Spinal cord (tissue), 10 donors: ENCODE measurements around the gene SLC38A9. TPM values are rescaled to one million over a fixed set of nuclear protein-coding genes. Genes with fewer than 3 reads are reported as not detected.

Source experiments
- DNase-seq, 6 donors: peaks; one replicate each; pipeline versions ENCODE4 v3.0.0 to v3.0.0-alpha.2; 2013 to 2015; ENCODE audit warnings: low spot score in 6 of 6, low read depth in 4 of 6
- H3K27ac ChIP-seq: one replicate; pipeline ENCODE4 v1.5.1; 2013; ENCODE audit warnings: low read depth, low read length, control low read depth
- H3K27me3 ChIP-seq: one replicate; pipeline ENCODE4 v1.6.1; 2013; ENCODE audit warnings: low read length; ENCODE audit not compliant: control insufficient read depth, insufficient read depth
- H3K36me3 ChIP-seq: one replicate; pipeline ENCODE4 v1.6.1; 2013; ENCODE audit warnings: low read length; ENCODE audit not compliant: control insufficient read depth, insufficient read depth
- H3K4me1 ChIP-seq: one replicate; pipeline ENCODE4 v1.6.1; 2013; ENCODE audit warnings: low read length; ENCODE audit not compliant: control insufficient read depth, insufficient read depth
- H3K4me3 ChIP-seq: one replicate; pipeline ENCODE4 v1.5.1; 2013; ENCODE audit warnings: low read depth, low read length, control low read depth
- H3K9me3 ChIP-seq: one replicate; pipeline ENCODE4 v1.6.1; 2013; ENCODE audit warnings: low read length; ENCODE audit not compliant: control insufficient read depth, insufficient read depth
- WGBS: methylation state at CpG from one replicate; pipeline ENCODE4 v1.1.5; 2013; ENCODE audit warnings: missing lambda C conversion rate; ENCODE audit not compliant: insufficient coverage; 5-methylcytosine and 5-hydroxymethylcytosine counted together
- polyA plus RNA-seq, 2 donors: library from polyadenylated mRNA; unstranded; fragments of 120-200 nt; gene quantifications; one replicate each; pipeline ENCODE4 v1.2.1, GENCODE V29; 2013; ENCODE audit not compliant: insufficient read length in 2 of 2
- total RNA-seq, 2 donors: library from RNA; depleted of rRNA in 1 of 2; stranded (reverse); fragments of 120-200 nt in 1 of 2; fragments of >200 nt in 1 of 2; gene quantifications; one replicate each; pipeline versions ENCODE4 v1.2.3 to v1.2.4, GENCODE V29; 2013 to 2014
- donor health status: healthy.

Gene SLC38A9
- total and polyA plus RNA-seq, 4 donors: 16.8 to 63.7 (median 25.0) TPM

DNA sequence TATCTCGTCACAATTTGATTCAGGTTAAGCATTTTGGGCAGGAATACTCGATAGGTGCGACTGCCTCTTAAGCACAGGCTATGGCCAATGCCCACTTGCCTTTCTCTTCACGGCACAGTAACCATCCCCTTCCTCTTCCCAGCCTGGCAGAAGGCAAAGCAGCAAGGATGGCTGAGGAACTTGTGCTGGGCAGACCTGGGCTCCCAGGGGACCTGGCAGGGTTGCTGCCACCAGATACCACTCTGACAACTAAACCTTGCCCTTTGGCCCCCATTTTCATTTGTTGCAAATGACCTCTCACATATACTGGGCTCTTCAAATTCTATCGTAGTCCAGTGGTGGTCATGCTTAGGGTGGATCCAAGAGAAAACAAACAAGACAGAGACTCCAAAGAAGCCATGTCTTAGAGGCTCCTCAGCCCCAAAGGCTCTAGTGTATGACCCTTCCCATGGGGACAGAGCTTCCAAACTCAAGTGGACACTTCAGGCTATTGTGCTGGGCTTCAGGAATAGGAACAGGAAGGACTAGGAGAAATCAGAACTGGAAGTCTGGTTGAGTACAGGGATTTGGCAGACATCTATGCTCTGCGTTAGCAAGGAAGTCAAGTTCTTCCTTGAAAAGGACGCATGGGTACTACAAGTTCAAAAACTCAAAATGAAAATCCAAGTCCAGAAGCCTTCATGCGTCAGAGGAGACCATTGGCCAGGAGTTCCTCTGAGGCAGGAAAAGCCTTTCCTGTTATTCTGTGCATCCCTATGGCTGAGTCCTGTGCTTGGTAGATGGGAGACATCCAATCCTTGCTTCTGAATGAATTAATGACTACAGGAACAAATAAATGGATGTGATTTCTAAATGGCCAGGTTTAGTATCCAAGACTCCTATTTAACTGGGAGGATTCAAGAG is 112.7 kb downstream of the SLC38A9 start:
- Histone ChIP-seq H3K27ac (peak overlapping the region; percentile 95), H3K4me1 (peaks cover 29% of the 10 kb centered on the region), H3K4me3 (no peak overlapping the region), H3K36me3 (no peaks in the 10 kb centered on the region), H3K27me3 (no peaks in the 10 kb centered on the region), H3K9me3 (no peaks in the 10 kb centered on the region)
- WGBS: 94% methylated on average over 4 of the region's 8 CpGs
- DNase-seq: no peak

- Histone ChIP-seq H3K36me3 (no peaks in the 10 kb centered on the region), H3K4me1 (peaks cover 28% of the 10 kb centered on the region), H3K9me3 (no peaks in the 10 kb centered on the region), H3K4me3 (no peak overlapping the region), H3K27me3 (no peaks in the 10 kb centered on the region), H3K27ac (peak overlapping the region; percentile 40)
- peak in 2 of 6 donors; percentile 20 to 56 for DNase-seq
- 66% methylated on average over 3 of the region's 7 CpGs for WGBS
Measured at GRCh38 chr5:55597014-55597981, 114.8 kb downstream of the SLC38A9 start.

DNA sequence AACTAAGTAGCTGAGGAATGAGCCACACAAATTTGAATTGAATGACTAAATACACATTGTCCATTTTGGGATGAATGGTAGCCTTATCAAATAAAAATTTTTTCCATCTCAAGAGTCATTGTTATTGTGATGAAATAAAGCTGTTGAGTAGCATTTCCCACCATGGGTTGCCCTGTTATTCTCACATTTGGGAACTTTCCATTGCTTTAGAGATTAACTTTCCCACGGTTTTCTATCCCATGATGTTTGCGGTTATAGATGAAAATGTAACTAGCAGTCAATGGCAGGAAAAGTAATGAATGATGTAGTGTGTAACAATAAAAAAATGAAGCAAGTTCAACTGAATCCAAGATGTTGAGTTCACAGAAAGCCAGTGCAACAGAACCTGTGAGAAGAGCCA is 117.5 kb downstream of the SLC38A9 start:
- WGBS: 100% methylated on average over 2 of the region's 2 CpGs
- H3K4me3 ChIP-seq: no peak overlapping the region
- H3K27ac ChIP-seq: no peak overlapping the region
- no peaks in the 10 kb centered on the region for H3K9me3 ChIP-seq
- peaks cover 10% of the 10 kb centered on the region for H3K4me1 ChIP-seq
- no peaks in the 10 kb centered on the region for H3K27me3 ChIP-seq
- DNase-seq: no peak
- H3K36me3 ChIP-seq: no peaks in the 10 kb centered on the region

GRCh38 chr5:55593115-55593472 is 119.0 kb downstream of the SLC38A9 start:
- 29% methylated on average over 1 of the region's 3 CpGs for WGBS
- peaks cover 10% of the 10 kb centered on the region for H3K4me1 ChIP-seq
- no peaks in the 10 kb centered on the region for H3K27me3 ChIP-seq
- H3K27ac ChIP-seq: no peak overlapping the region
- no peaks in the 10 kb centered on the region for H3K9me3 ChIP-seq
- no peaks in the 10 kb centered on the region for H3K36me3 ChIP-seq
- H3K4me3 ChIP-seq: no peak overlapping the region
- DNase-seq: no peak

DNA sequence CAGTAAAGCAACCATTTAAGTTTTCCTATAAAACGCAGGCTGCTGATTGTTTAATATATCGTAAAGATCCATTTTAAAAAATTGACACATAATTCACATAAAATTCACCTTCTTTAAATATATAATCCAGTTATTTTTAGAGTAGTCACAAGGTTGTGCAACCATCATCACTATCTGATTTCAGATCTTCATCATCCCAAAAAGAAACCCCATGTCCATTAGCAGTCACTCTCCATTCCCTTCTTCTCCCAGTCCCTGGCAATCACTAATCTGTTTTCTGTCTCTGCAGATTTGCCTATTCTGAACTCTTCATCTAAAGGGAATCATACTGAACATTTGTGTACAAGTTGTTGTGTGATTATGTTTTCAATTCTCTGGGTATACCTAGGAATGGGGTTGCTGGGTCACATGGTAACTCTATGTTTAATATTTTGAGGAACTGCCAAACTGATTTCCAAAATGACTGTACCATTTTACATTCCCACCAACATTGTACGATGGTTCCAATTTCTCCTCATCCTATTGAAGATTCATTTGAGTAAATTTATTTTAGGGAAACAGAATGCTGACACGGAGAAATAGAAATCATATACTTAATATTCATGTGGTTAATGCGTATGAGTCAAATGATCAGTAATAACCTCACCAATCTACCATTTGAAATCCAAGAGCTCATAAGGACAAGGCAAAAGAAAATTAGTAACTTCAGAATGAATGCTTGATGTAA is 119.6 kb downstream of the SLC38A9 start:
- WGBS: no CpG with 5 or more reads among the region's 5 CpGs
- no peak for DNase-seq
- H3K27me3 ChIP-seq: no peaks in the 10 kb centered on the region
- H3K36me3 ChIP-seq: no peaks in the 10 kb centered on the region
- H3K4me3 ChIP-seq: no peak overlapping the region
- peaks cover 6% of the 10 kb centered on the region for H3K4me1 ChIP-seq
- H3K9me3 ChIP-seq: no peaks in the 10 kb centered on the region
- no peak overlapping the region for H3K27ac ChIP-seq

DNA sequence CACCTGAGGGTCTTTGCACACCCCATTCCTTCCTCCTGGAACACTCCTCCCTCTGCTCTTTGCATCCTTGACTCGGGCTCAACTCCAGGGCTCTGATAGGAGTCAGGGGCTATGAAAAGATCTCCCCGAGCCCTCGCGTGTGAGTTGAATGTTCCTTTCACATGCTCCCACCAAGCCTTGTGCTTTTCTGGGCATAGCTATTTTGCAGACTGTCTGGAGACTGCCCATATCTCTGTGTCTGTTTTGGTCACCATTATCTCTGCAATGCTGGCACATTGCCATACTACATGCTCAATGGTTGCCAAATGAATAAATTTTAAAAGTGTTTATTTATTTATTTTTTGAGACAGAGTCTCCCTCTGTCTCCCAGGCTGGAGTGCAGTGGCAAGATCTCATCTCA is 120.4 kb downstream of the SLC38A9 start:
- no peaks in the 10 kb centered on the region for H3K27me3 ChIP-seq
- peaks cover 2% of the 10 kb centered on the region for H3K4me1 ChIP-seq
- H3K9me3 ChIP-seq: no peaks in the 10 kb centered on the region
- H3K4me3 ChIP-seq: no peak overlapping the region
- WGBS: 40% methylated on average over 4 of the region's 4 CpGs
- no peak overlapping the region for H3K27ac ChIP-seq
- H3K36me3 ChIP-seq: no peaks in the 10 kb centered on the region
- no peak for DNase-seq

DNA sequence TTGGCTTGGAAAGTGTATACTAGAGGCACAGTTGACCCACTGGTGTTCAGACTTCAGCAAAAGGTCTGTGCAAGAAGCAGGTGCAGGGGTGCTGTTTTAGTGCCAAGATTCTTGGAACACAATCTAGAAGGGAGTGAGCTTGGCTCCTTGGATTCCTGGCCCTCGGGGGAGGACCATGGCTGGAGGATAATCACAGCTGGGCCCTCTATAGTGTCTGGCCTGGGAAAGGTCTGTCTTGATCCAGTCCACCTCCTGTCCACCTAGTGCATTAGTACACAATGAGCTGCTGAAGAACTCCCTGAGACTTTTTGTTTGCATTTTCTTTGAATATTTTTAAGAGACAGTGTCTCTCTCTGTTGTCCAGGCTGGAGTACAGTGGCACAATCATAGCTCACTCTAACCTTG is 126.9 kb downstream of the SLC38A9 start:
- no peak overlapping the region for H3K4me3 ChIP-seq
- DNase-seq: no peak
- no peaks in the 10 kb centered on the region for H3K36me3 ChIP-seq
- H3K4me1 ChIP-seq: no peaks in the 10 kb centered on the region
- WGBS: no CpG with 5 or more reads among the region's 1 CpG
- no peaks in the 10 kb centered on the region for H3K9me3 ChIP-seq
- H3K27me3 ChIP-seq: no peaks in the 10 kb centered on the region
- H3K27ac ChIP-seq: no peak overlapping the region

- H3K9me3 ChIP-seq: no peaks in the 10 kb centered on the region
- no peaks in the 10 kb centered on the region for H3K4me1 ChIP-seq
- DNase-seq: no peak
- WGBS: no CpG with 5 or more reads among the region's 3 CpGs
- no peak overlapping the region for H3K4me3 ChIP-seq
- no peaks in the 10 kb centered on the region for H3K36me3 ChIP-seq
- H3K27me3 ChIP-seq: no peaks in the 10 kb centered on the region
- H3K27ac ChIP-seq: no peak overlapping the region
Measured at GRCh38 chr5:55584398-55585205, 127.5 kb downstream of the SLC38A9 start.

GRCh38 chr5:55583578-55583977 is 128.5 kb downstream of the SLC38A9 start:
- 100% methylated on average over 3 of the region's 9 CpGs for WGBS
- Histone ChIP-seq H3K27ac (no peak overlapping the region), H3K4me3 (no peak overlapping the region), H3K27me3 (no peaks in the 10 kb centered on the region), H3K9me3 (no peaks in the 10 kb centered on the region), H3K4me1 (no peaks in the 10 kb centered on the region), H3K36me3 (no peaks in the 10 kb centered on the region)
- DNase-seq: no peak
